NCI-H1092 treated with DMSO at 0.1 percent for 48 hours (cell line): ENCODE measurements around the gene MAFG.

ENCODE experiments used
- DNase-seq: peaks from one replicate; lab custom pipeline; 2025; lab: John Stamatoyannopoulos, UW

Gene MAFG

DNA sequence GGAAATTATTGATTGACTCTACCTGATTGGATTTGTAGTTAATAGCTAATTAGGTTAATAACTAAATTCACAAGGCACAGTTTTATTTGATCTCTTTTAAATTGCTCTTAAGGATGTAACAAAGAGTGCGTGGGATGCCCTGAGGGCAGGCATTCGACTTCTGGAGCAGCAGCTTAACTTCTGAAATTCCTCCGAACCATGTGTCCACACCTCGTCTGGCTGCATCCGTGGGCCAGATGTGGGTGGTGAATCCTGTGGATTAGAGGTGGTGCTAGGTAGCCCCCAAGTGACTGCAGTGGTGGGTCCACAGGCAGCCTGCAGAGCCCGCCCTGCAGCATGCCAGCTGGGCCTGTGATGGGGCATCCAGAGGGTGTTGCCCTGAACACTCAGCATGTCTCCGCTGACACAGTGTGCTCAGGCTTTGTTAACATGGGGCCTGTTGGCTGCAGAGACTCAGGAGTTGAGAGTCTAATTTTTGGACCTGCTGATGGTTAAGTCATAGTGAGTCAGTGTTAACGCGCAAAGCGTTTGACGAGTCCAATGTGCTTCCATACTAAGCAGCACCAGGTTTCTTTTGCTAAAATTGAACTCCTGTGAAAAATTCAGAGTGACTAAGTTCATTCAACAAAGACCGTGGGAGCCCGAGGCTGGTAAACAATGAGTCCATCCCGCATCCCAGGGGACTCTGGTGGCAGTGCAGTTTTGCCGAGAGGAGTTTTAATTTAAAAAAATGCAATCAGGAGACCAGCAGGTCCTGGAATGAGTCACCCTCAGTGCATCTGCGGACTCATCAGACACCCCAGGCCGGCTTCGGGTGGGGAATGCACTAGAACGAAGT is 29.3 kb downstream of the MAFG start:
- no peak for DNase-seq

GRCh38 chr17:81895400-81895799 is 32.1 kb downstream of the MAFG start:
- DNase-seq: no peak

GRCh38 chr17:81891303-81891552 is 36.3 kb downstream of the MAFG start:
- DNase-seq: no peak

DNA sequence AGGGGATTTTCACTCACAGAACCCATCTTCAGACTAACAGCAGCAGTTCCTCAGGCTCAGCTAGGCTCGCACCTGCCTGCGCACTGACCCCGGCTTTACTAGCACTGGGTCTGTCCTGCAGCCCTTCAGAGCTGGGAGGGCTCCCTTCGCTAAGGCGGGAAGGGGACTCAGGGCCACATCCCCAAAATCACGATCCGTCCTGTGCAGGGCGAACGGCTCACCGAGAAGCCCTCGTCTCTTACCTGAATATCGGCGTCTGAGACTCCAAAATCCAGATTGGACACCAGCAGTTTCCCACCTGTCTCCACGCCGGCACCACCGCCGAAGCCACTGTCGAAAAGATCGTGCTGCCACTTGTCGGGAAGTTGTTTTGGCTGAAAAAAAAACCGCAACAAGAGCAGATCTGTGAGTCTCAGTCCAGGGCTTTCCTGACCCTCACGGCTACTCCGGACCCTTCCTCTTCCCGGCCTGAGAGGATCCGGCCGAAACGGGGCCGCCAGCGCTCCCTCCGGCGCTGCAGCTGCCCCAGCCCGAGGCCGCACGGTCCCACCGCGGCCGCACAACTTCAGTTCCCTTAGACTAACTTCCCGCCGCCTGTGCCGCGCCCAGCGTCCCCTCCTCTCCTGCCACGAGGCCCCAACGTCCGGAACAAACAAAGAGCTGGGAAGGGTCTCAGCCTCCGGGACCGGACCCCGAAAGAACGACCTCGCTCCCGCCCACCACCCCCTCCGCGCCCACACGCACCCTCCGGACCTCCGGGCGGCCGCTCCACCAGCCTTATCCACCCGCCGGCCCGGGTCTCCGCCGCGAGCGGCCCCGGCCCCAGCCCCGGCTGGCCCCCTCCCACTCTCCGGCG is 36.9 kb downstream of the MAFG start:
- no peak for DNase-seq

GRCh38 chr17:81889602-81890001 is 37.9 kb downstream of the MAFG start:
- DNase-seq: no peak

GRCh38 chr17:81888988-81889595 is 38.4 kb downstream of the MAFG start:
- DNase-seq: no peak

GRCh38 chr17:81888105-81888987 is 39.2 kb downstream of the MAFG start:
- no peak for DNase-seq

DNA sequence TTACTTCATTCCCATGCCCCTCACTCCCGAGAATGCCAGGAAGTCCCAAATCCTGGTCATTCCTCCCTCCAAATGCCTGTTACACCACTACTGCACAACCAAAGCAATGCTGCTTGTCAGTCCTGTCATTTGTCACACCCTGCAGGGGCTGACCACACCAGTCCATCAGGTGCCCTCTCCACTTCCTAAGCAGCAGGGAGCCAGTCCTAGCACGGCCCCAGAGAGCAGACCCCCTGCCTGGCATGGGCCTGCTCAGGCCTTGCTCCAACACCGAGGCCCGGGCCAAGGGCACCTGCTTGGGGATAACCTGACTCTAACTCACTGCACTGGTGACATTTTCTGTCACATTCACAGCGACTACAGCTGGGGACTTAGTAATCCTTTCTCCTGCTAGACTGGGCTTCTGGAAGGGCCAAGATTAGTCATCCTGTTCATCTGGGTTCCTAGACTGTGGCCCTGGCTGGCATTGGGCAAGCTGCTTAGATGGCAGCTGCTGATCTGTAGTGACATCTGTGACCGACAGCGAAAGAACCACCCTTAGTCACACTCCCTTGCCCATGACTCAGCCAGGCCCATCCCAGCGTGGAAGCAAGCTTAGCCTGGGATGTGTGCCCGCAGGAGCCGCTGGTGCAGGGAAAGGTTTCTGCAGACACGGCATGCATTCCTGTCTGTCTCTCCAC is 41.5 kb downstream of the MAFG start:
- no peak for DNase-seq

- no peak for DNase-seq
Measured at GRCh38 chr17:81885454-81885853, 42.1 kb downstream of the MAFG start.

DNA sequence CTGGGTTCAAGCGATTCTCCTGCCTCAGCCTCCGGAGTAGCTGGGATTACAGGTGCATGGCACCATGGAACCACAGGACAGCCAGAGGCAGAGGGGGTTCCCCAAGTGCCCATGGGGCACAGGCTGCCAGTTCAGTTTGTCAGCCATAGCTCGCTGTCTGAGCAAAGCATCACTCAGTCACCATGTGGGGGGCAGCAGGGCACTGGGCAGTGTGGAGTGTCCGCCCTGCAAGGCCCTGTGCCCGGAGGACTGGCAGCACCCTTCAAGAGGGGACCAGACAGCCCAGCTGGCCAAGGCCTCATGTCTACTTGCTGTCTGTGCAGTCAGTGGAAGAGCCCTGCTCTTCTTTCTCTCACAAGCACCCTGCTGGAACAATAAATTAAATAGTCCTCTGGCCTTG is 42.6 kb downstream of the MAFG start:
- no peak for DNase-seq

- DNase-seq: no peak
Measured at GRCh38 chr17:81884520-81884919, 43.0 kb downstream of the MAFG start.

DNA sequence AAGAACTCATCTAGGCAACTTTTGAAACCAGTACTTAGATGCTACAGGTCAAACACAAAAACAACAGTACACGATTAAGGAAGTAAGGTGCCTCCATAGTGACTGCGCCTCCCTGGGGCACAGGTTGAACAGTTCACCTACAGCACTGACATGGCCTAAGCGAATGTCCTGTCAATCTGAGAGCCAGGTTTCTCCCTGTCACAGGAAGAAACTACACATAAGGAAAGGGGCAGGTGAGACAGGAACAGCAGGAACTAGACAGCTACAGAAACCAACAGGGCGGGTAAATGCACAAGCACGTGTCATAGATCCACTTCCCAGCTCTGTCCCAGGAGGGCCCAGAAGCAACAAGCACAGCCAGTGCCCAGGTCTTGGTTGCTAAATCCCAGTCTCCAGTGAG is 48.4 kb downstream of the MAFG start:
- DNase-seq: no peak

- DNase-seq: no peak
Measured at GRCh38 chr17:81878294-81878693, 49.2 kb downstream of the MAFG start.

DNA sequence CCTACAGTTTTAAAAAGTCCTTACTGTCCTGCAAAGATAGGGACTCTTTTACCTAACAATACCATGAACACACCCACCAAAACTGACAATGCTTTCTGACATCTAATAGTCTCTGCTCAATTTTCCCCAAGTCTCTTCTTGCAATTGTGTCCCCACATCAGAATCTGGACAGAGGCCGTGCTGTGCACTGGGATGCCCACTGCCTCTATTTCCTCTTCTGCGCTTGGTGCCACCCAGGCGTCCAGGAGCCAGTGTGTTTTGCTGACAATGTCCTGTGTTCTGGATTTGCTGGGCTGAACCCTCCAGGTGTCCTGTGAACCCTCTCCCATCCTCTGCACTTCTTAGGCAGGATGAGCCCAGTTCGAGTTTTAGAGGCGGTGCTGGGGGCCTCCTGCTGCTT is 50.0 kb downstream of the MAFG start:
- no peak for DNase-seq

DNA sequence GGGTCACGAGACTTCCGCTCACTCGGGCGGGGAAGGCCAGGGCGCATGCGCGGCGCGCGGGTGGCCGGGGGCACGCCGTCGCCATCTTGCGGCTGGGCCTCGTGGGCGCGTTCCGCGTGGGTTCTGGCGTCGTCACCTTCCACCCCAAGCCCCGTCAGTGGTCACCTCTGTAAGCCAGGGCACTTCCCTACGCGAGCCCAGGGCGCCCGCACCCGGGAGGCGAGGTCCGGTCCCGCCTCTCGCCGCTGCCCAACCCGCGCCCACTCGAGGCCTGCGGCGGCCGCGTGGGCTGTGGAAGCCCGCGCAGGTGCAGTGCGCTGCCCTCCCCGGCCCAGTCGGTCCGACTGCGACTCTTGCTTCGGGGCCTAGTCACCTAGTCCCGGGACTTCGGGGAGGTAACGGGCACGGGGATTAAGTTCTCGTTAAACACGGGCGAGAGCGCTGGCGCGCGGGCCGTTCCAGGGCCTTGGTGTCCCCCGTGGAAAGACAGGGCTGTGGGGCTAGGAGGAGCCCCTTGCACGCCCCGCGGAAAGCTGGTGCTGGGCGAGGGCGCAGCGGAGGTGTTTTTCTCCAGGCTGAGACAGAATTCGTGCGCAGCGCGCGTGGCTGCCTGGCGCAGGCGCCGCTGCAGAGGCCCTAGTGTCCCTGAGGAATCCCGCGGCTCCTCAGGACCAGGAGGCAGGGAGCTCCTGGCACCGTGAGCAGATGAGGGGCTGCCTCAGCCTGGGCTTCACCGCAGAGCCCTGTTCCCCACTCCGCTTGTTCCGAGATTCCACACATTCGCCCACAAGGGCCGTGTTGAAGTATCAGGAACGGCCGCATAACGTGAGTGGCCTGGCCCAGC is 55.9 kb downstream of the MAFG start:
- DNase-seq: peak; percentile 77

DNA sequence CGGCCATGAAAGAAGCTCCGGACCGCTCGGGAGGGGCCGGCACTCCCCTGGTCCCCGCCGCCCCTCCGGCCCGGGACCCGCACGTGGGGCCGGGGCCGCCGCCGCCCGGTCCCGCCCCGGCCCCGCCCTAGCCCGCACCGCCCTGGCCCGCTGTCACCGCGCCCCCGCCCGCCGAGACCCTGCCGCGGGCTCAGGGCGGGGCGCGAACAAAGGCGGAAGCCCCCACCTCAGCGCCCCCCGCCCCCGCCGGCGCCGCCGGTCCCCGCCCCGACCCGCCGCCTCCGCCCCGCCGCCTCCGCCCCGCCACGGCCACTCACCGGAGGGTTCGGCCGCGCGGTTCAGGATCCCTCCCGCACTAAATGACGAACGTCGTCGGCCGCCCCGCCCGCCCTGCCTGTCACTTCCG is 56.6 kb downstream of the MAFG start, which contains the start of gene ARHGDIA:
Gene ARHGDIA (minus strand): TSS at position 357 of the 406 bp plus-strand sequence. CDS start 1,407 bp downstream, outside the sequence.
- no peak for DNase-seq

DNA sequence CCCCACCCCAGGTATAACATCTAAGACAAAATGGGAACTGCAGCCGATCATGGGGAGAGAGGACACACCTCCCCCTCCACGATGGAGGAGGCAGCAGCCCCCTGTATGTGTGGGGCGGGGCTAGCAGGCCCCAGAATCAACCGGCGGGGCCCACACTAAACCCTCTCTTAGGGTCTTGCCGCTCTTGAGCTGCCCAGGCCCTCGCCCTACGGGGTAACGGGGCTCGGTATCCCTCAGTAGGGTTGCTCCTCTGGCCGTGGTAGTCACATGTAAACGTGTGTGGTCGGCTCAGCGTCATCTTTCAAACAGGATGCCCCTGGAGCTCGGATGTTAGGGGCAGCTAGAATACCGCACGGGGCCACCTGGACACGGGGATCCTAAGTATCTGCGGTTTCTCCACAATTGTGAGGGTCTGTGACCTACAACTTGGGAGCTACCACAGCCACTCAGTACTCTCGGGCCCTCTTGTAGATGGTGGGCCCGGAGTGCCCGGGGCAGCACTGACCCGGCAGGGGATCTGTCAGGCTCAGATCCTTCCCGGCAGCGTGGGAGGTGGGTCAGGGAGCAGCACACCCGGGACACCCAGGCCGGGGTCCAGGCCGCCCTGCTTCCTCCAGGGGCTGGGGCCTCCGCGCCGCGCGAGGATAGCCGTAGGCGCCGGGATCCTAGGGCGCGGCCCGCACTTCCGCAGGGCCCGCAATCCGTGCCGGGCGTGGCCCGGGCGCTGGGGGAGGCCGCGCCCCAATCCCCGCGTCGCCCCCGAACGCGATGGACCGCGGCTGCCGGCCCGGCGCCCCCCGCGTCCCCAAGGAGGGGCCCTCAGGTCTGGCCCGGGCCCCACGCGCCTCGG is 57.2 kb downstream of the MAFG start:
- DNase-seq: no peak

DNA sequence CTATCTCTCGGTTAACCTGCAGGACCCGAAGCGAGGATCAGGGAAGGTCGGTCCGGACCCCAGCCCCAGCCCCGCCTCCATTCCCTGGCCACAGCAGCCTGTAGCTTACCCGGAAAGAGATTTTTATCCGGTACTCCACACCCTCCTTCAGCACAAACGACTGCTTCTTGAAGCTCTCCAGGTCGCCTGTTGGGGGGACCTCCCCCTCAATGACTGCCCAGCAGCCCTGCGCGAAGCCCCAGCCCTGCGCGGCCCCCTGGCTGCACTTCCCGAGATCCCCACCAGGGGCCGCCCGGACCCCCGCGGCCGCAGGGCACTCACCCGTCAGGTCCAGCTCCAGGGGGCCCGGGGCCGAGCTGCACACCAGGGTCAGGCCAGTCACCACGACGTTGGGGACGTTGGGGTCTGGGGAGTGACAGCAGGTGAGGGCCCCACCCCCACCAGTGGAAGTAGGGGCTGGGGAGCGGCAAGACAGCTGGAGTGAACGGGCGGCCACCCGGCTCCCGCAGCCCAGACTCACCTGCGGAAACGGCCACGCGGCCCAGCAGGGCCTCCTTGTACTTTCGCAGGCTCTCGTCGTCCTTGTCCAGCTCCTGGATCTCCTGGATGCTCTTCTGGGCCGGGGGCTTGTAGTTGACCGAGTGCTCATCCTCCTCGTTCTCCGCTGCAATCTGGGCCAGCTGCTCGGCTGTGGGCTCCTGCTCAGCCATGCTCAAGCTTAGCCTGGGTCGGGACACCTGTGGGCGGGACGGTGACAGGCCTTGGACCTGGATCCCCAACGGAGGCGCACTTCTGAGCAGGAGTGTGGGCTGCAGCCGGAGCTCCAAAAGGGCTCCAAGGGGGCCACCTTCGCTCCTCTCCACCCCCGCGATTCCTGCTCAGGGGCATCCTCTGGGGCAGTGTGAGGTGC is 58.1 kb downstream of the MAFG start:
- DNase-seq: no peak
